B cell (primary cell): ENCODE measurements around the gene HDHD2. TPM values are rescaled to one million over a fixed set of nuclear protein-coding genes. Genes with fewer than 3 reads are reported as not detected.

Source experiments
- ATAC-seq: fragments of 200-7000 bp; cut with Tn5 transposase; one replicate; pipeline ENCODE4 v1.10.0; 2021; ENCODE audit warnings: low read depth, mild to moderate bottlenecking, moderate number of reproducible peaks, moderate library complexity
- CTCF ChIA-PET: fragments of 350-600 bp; sonication (Branson Sonifier 250); formaldehyde crosslinking; loops from one replicate; lab custom pipeline; 2021; ENCODE audit warnings: antibody characterized with exemption, inconsistent platforms; lab: Charles Lee
- POLR2A ChIA-PET: fragments of 350-600 bp; sonication (Branson Sonifier 250); formaldehyde crosslinking; loops from one replicate; lab custom pipeline; 2021; ENCODE audit warnings: antibody characterized with exemption; lab: Charles Lee
- DNase-seq: peaks from one replicate; pipeline ENCODE4 v3.0.0; 2013
- H2AFZ ChIP-seq: 2 replicates; pipeline ENCODE4 v1.6.1; 2012; ENCODE audit warnings: mild to moderate bottlenecking, low read depth, low read length; ENCODE audit not compliant: insufficient read depth, poor library complexity, severe bottlenecking
- H3K27ac ChIP-seq, 2 donors: 1 replicate in 1 of 2; 2 replicates in 1 of 2; pipeline ENCODE4 v1.5.1; 2012 to 2013; ENCODE audit warnings: low read length in 2 of 2, mild to moderate bottlenecking in 2 of 2, moderate library complexity in 1 of 2
- H3K27me3 ChIP-seq, 4 experiments: fragments of 200-600 bp in 1 of 4; sonication (generic) in 1 of 4; replicated peaks in 1 of 4; 1 replicate in 2 of 4; 2 replicates in 2 of 4; pipeline versions ENCODE4 v1.6.1 to v1.7.0; 2013 to 2016; ENCODE audit warnings: low read length in 3 of 4, mild to moderate bottlenecking in 2 of 4, mixed read lengths in 1 of 4, moderate library complexity in 1 of 4; ENCODE audit not compliant: insufficient read depth in 4 of 4, control insufficient read depth in 3 of 4; ENCODE audit errors: control extremely low read depth in 1 of 4
- H3K36me3 ChIP-seq, 2 experiments: replicated peaks in 1 of 2; 1 replicate in 1 of 2; 2 replicates in 1 of 2; pipeline versions ENCODE4 v1.6.1 to v1.7.1; 2013; ENCODE audit warnings: low read length in 1 of 2; ENCODE audit not compliant: insufficient read depth in 2 of 2, control insufficient read depth in 1 of 2; ENCODE audit errors: control extremely low read depth in 1 of 2, extremely low read depth in 1 of 2
- H3K4me1 ChIP-seq, 2 donors: fragments of 200-600 bp in 1 of 2; sonication (generic) in 1 of 2; 1 replicate in 1 of 2; 2 replicates in 1 of 2; pipeline versions ENCODE4 v1.5.1 to v1.6.1; 2013 to 2017; ENCODE audit warnings: low read length in 2 of 2; ENCODE audit not compliant: control insufficient read depth in 2 of 2, insufficient read depth in 2 of 2
- H3K4me2 ChIP-seq: replicated peaks from 2 replicates; pipeline ENCODE3; 2012; ENCODE audit warnings: mild to moderate bottlenecking, low read depth, low read length; ENCODE audit not compliant: poor library complexity, severe bottlenecking
- H3K4me3 ChIP-seq, 5 experiments: fragments of 200-600 bp in 1 of 5; sonication (generic) in 1 of 5; 1 replicate in 3 of 5; 2 replicates in 2 of 5; pipeline versions ENCODE4 v1.5.1 to v1.7.0; 2011 to 2016; ENCODE audit warnings: low read length in 4 of 5, mild to moderate bottlenecking in 4 of 5, low read depth in 2 of 5, control low read depth in 1 of 5, moderate library complexity in 1 of 5; ENCODE audit not compliant: insufficient read depth in 1 of 5; ENCODE audit errors: control extremely low read depth in 1 of 5, extremely low read depth in 1 of 5
- H3K79me2 ChIP-seq: fragments of 200-600 bp; sonication (generic); one replicate; pipeline ENCODE4 v1.6.0; 2016; ENCODE audit warnings: low read length; ENCODE audit not compliant: control insufficient read depth, insufficient read depth
- H3K9ac ChIP-seq: fragments of 200-600 bp; sonication (generic); 2 replicates; pipeline ENCODE4 v1.6.1; 2017; ENCODE audit warnings: mild to moderate bottlenecking, low read length, moderate library complexity
- H3K9me3 ChIP-seq, 3 donors: one replicate each; pipeline versions ENCODE4 v1.6.1 to v1.7.1; 2013; ENCODE audit warnings: low read length in 2 of 3; ENCODE audit not compliant: control insufficient read depth in 2 of 3, insufficient read depth in 1 of 3; ENCODE audit errors: control extremely low read depth in 1 of 3
- H4K20me1 ChIP-seq: 2 replicates; pipeline ENCODE4 v1.6.0; 2012; ENCODE audit warnings: mild to moderate bottlenecking, low read length; ENCODE audit not compliant: insufficient read depth, control insufficient read depth, poor library complexity, severe bottlenecking
- H3K27ac Mint-ChIP-seq: one replicate; pipeline ENCODE4 v1.8.0; 2021; ENCODE audit warnings: mixed read lengths
- H3K27me3 Mint-ChIP-seq: one replicate; pipeline ENCODE4 v1.8.0; 2021; ENCODE audit warnings: mixed read lengths
- H3K4me1 Mint-ChIP-seq: one replicate; pipeline ENCODE4 v1.8.0; 2021; ENCODE audit warnings: mixed read lengths
- H3K4me3 Mint-ChIP-seq: one replicate; pipeline ENCODE4 v1.8.0; 2021; ENCODE audit warnings: mixed read lengths
- H3K9me3 Mint-ChIP-seq: one replicate; pipeline ENCODE4 v1.8.0; 2022; ENCODE audit warnings: mixed read lengths; ENCODE audit not compliant: insufficient read depth
- CTCF ChIP-seq: fragments of 200-600 bp; IDR thresholded peaks from one replicate; pipeline ENCODE4 v1.8.0; 2022; ENCODE audit warnings: antibody characterized with exemption, mild to moderate bottlenecking
- EZH2 ChIP-seq: IDR thresholded peaks from 2 replicates; pipeline ENCODE4 v1.6.1; 2012; ENCODE audit warnings: borderline replicate concordance, low read depth, mild to moderate bottlenecking, moderate library complexity, low read length; ENCODE audit not compliant: insufficient read depth, poor library complexity, severe bottlenecking
- WGBS: methylation state at CpG from one replicate; pipeline ENCODE4 v1.1.5; 2013; ENCODE audit warnings: missing lambda C conversion rate; ENCODE audit not compliant: insufficient coverage; 5-methylcytosine and 5-hydroxymethylcytosine counted together
- intact Hi-C: fragments of 100-400 bp; cut with micrococcal nuclease; formaldehyde crosslinking; loops from one replicate; pipeline ENCODE4 v1.10.0; 2022
- polyA plus RNA-seq: library from polyadenylated mRNA; depleted of rRNA; stranded (reverse); fragments of >200 nt; gene quantifications from 2 replicates; pipeline ENCODE4 v1.2.3, GENCODE V29; 2012
- total RNA-seq, 2 donors: library from RNA; stranded (reverse); fragments of 120-200 nt in 1 of 2; gene quantifications; 1 replicate in 1 of 2; 2 replicates in 1 of 2; pipeline versions ENCODE4 v1.2.3 to v1.2.4, GENCODE V29; 2013 to 2022

HDHD2 gene
- total and polyA plus RNA-seq, 2 donors (not counting 1 experiment from before 2014, with no cell fraction given) = 7.3 to 45.5 TPM

- intact Hi-C loops = no loop called here
- H3K27ac ChIP-seq = no peak overlapping the region
- H3K4me1 ChIP-seq = peaks cover 14 to 15% of the 10 kb centered on the region in 2 donors
- POLR2A ChIA-PET = no interaction called here
- peaks cover 0 to 6% (median 0%) of the 10 kb centered on the region in 4 experiments for H3K27me3 ChIP-seq
- H3K4me3 ChIP-seq = no peak overlapping the region
- H3K4me3 Mint-ChIP-seq = no peak overlapping the region
- H3K4me2 ChIP-seq = no peak overlapping the region
- TF ChIP-seq EZH2 (no peak), CTCF (no peak)
- H3K36me3 ChIP-seq = no peaks in the 10 kb centered on the region
- no peak for ATAC-seq
- CTCF ChIA-PET = interaction anchor here (1.2 kb wide), 1 partner anchor 23 kb away, joined by 3 read pairs; no protein-coding TSS in a partner anchor
- no peak overlapping the region for H3K27ac Mint-ChIP-seq
- DNase-seq = no peak
- peaks cover 60% of the 10 kb centered on the region for H3K79me2 ChIP-seq
- H3K9ac ChIP-seq = no peak overlapping the region
- H3K9me3 Mint-ChIP-seq = no peaks in the 10 kb centered on the region
- WGBS = no CpG with 5 or more reads among the region's 2 CpGs
- peaks cover 1% of the 10 kb centered on the region for H3K27me3 Mint-ChIP-seq
- no peaks in the 10 kb centered on the region for H3K9me3 ChIP-seq
- H3K4me1 Mint-ChIP-seq = peaks cover 4% of the 10 kb centered on the region
- peaks cover 8% of the 10 kb centered on the region for H4K20me1 ChIP-seq
- no peak overlapping the region for H2AFZ ChIP-seq
Measured at GRCh38 chr18:47172476-47172875, 22.2 kb upstream of the HDHD2 start.

- no peak overlapping the region for H3K4me3 Mint-ChIP-seq
- no peak overlapping the region for H3K4me3 ChIP-seq
- no peaks in the 10 kb centered on the region for H3K27me3 ChIP-seq
- H2AFZ ChIP-seq = no peak overlapping the region
- POLR2A ChIA-PET = no interaction called here
- H3K27ac ChIP-seq = no peak overlapping the region
- peaks cover 0 to 2% of the 10 kb centered on the region in 2 donors for H3K4me1 ChIP-seq
- no peaks in the 10 kb centered on the region for H3K27me3 Mint-ChIP-seq
- no peak overlapping the region for H3K27ac Mint-ChIP-seq
- H3K4me2 ChIP-seq = no peak overlapping the region
- TF ChIP-seq EZH2 = no peak
- TF ChIP-seq CTCF = no peak
- intact Hi-C loops = no loop called here
- CTCF ChIA-PET = no interaction called here
- H3K9ac ChIP-seq = no peak overlapping the region
- H3K4me1 Mint-ChIP-seq = peaks cover 13% of the 10 kb centered on the region
- DNase-seq (no peak), ATAC-seq (no peak)
- H3K79me2 ChIP-seq = peaks cover 65% of the 10 kb centered on the region
- no peaks in the 10 kb centered on the region for H3K9me3 Mint-ChIP-seq
- no CpG with 5 or more reads among the region's 1 CpG for WGBS
- H3K9me3 ChIP-seq = no peaks in the 10 kb centered on the region
- H4K20me1 ChIP-seq = peaks cover 12% of the 10 kb centered on the region
- no peaks in the 10 kb centered on the region for H3K36me3 ChIP-seq
Measured at GRCh38 chr18:47168913-47169312, 18.6 kb upstream of the HDHD2 start.
